Endothelial cell (in vitro differentiated cells): ENCODE measurements around the gene FADS1. TPM values are rescaled to one million over a fixed set of nuclear protein-coding genes. Genes with fewer than 3 reads are reported as not detected.

Experiments
- DNase-seq: peaks from one replicate; pipeline ENCODE4 v3.0.0; 2021; ENCODE audit warnings: low spot score
- H3K27ac Mint-ChIP-seq: one replicate; pipeline ENCODE4 v1.8.0; 2021; ENCODE audit warnings: mixed read lengths, inconsistent platforms; ENCODE audit not compliant: unreplicated experiment
- H3K27me3 Mint-ChIP-seq: one replicate; pipeline ENCODE4 v1.8.0; 2021; ENCODE audit warnings: mild to moderate bottlenecking, moderate library complexity, mixed read lengths, inconsistent platforms; ENCODE audit not compliant: unreplicated experiment
- H3K36me3 Mint-ChIP-seq: one replicate; pipeline ENCODE4 v1.8.0; 2021; ENCODE audit warnings: mild to moderate bottlenecking, low read depth, mixed read lengths, inconsistent platforms; ENCODE audit not compliant: unreplicated experiment
- H3K4me1 Mint-ChIP-seq: one replicate; pipeline ENCODE4 v1.8.0; 2021; ENCODE audit warnings: mild to moderate bottlenecking, mixed read lengths, inconsistent platforms; ENCODE audit not compliant: unreplicated experiment
- H3K4me3 Mint-ChIP-seq: one replicate; pipeline ENCODE4 v1.8.0; 2021; ENCODE audit warnings: mild to moderate bottlenecking, mixed read lengths, inconsistent platforms; ENCODE audit not compliant: unreplicated experiment
- H3K9me3 Mint-ChIP-seq: one replicate; pipeline ENCODE4 v1.8.0; 2021; ENCODE audit warnings: mixed read lengths, inconsistent platforms; ENCODE audit not compliant: unreplicated experiment
- total RNA-seq: library from RNA; stranded (reverse); fragmentation: NEBNext Ultra II Directional; extraction: Animal tissue kit (Norgen Biotek cat#: 25700); gene quantifications from one replicate; pipeline ENCODE4 v1.2.1, GENCODE V29; 2021; ENCODE audit not compliant: unreplicated experiment
- TF ChIP-seq, protein P1 (sequence below): fragments of 200-600 bp; sonication (generic); IDR thresholded peaks from one replicate; pipeline ENCODE4 v1.5.0; 2021; ENCODE audit warnings: antibody characterized with exemption; ENCODE audit not compliant: unreplicated experiment

Gene FADS1
- total RNA-seq, 1 donor from 2014 or later = 102 TPM

DNA sequence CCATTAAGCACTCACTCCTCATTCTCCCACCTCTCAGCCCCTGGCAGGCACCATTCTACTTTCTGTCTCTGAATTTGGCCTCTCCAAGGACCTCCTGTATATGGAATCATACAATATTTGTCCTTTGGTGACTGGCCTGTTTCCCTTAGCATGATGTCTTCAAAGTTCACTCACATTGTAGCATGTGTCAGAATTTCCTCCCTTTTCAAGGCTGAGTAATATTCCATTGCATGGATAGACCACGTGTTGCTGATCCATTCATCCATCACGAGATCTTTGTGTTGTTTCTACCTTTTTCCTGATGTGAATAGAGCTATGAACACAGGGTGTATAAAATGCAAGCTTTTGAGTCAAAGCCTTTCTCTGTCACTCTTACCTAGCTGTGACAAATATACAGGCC, 22.9 kb upstream of the FADS1 start:
- Mint-ChIP-seq H3K9me3 (no peaks in the 10 kb centered on the region), H3K4me1 (peaks cover 28% of the 10 kb centered on the region), H3K36me3 (peaks cover 41% of the 10 kb centered on the region), H3K27ac (peak overlapping the region; percentile 48), H3K27me3 (peaks cover 4% of the 10 kb centered on the region), H3K4me3 (peak overlapping the region; percentile 72)
- no peak for DNase-seq
- TF ChIP-seq, protein P1, sequence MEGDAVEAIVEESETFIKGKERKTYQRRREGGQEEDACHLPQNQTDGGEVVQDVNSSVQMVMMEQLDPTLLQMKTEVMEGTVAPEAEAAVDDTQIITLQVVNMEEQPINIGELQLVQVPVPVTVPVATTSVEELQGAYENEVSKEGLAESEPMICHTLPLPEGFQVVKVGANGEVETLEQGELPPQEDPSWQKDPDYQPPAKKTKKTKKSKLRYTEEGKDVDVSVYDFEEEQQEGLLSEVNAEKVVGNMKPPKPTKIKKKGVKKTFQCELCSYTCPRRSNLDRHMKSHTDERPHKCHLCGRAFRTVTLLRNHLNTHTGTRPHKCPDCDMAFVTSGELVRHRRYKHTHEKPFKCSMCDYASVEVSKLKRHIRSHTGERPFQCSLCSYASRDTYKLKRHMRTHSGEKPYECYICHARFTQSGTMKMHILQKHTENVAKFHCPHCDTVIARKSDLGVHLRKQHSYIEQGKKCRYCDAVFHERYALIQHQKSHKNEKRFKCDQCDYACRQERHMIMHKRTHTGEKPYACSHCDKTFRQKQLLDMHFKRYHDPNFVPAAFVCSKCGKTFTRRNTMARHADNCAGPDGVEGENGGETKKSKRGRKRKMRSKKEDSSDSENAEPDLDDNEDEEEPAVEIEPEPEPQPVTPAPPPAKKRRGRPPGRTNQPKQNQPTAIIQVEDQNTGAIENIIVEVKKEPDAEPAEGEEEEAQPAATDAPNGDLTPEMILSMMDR = no peak

DNA sequence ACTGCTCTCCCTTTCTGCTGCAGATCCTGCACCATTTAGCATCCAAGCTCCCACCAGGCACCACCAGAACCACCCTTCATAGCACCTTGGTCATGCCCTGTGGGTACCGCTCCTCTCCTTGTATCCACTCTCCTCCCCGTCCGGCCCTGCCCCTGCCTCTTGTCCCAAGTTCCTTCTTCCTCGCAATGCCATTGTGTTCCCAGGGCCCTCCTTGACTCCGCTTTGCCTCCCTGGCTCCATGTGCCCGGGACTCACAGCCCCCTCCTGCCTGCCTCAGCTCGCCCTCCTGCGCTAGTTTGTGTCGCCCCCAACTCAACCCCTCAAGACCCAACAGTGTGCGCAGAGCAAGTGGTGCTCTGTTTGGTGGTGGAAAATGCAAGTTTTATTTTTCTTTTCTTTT, 22.1 kb upstream of the FADS1 start:
- Mint-ChIP-seq H3K9me3 (no peaks in the 10 kb centered on the region), H3K27ac (peak overlapping the region; percentile 64), H3K36me3 (peaks cover 43% of the 10 kb centered on the region), H3K4me3 (peak overlapping the region; percentile 68), H3K4me1 (peaks cover 36% of the 10 kb centered on the region), H3K27me3 (peaks cover 4% of the 10 kb centered on the region)
- TF ChIP-seq, protein P1 = no peak
- no peak for DNase-seq

DNA sequence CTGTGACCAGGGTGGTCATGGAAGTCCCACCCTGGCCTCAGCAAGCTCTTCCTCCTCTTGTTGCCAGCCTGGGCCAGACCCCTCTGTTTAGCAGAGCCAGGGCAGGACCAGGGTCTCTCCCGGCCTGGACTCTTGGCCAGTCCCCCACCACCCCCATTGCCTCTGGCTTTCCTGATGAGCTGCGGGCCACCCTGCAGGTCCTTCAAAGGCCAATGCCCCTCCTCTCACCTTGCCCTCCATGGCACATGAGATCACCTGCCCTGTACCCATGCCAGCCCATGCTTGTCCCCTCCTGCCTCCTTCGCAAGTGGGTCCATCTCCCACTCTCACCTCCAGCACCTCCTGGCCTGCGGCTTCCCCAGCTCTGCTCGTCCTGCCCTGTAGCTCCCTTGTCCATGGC, 21.7 kb upstream of the FADS1 start:
- H3K27me3 Mint-ChIP-seq = peaks cover 6% of the 10 kb centered on the region
- peaks cover 40% of the 10 kb centered on the region for H3K4me1 Mint-ChIP-seq
- H3K4me3 Mint-ChIP-seq = peak overlapping the region; percentile 68
- peaks cover 47% of the 10 kb centered on the region for H3K36me3 Mint-ChIP-seq
- TF ChIP-seq, protein P1 = no peak
- peak overlapping the region; percentile 64 for H3K27ac Mint-ChIP-seq
- no peak for DNase-seq
- no peaks in the 10 kb centered on the region for H3K9me3 Mint-ChIP-seq

DNA sequence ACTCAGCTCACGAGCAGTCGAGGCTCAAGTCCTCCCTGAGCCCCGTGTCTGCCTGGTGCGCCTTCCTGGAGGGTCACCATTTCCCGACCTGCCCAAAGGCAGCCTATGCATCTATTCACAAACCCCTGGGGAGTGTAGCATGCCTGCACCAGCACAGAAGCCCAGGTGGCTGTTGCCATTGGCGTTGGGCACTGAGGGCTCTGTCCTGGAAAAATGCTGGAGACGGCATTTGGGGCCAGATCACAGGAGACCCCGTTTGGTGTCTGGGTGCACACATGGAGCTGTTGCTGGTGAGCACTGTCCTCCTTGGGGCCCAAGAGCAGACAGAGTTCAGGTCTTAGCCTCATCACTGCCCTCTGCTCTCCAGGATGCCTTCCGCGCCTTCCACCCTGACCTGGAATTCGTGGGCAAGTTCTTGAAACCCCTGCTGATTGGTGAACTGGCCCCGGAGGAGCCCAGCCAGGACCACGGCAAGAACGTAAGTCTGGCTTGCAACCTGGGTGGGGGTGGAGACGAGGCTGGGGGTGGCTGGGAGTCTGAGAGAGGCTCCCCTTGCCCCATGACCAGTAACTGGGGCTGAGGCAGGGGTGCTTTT, 20.7 kb upstream of the FADS1 start:
- H3K27me3 Mint-ChIP-seq = peaks cover 14% of the 10 kb centered on the region
- H3K9me3 Mint-ChIP-seq = no peaks in the 10 kb centered on the region
- TF ChIP-seq, protein P1 = no peak
- peaks cover 50% of the 10 kb centered on the region for H3K36me3 Mint-ChIP-seq
- peak overlapping the region; percentile 36 for H3K27ac Mint-ChIP-seq
- peaks cover 50% of the 10 kb centered on the region for H3K4me1 Mint-ChIP-seq
- DNase-seq = no peak
- H3K4me3 Mint-ChIP-seq = no peak overlapping the region

DNA sequence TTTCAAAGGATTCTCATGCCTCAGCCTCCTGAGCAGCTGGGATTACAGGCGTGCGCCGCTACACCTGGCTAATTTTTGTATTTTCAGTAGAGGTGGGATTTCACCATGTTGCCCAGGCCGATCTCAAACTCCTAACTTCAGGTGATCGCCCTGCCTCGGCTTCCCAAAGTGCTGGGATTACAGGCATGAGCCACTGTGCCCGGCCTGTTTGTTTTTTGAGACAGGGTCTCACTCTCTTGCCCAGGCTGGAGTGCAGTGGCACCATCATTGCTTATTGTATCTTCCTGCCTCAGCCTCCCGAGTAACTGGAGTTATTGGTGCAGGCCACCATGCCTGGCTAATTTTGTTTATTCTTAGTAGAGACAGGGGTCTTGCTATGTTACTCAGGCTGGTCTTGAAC, 19.4 kb upstream of the FADS1 start:
- peaks cover 51% of the 10 kb centered on the region for H3K36me3 Mint-ChIP-seq
- TF ChIP-seq, protein P1 = no peak
- peaks cover 56% of the 10 kb centered on the region for H3K4me1 Mint-ChIP-seq
- H3K4me3 Mint-ChIP-seq = no peak overlapping the region
- peak overlapping the region; percentile 99 for H3K27ac Mint-ChIP-seq
- no peak for DNase-seq
- H3K27me3 Mint-ChIP-seq = peaks cover 14% of the 10 kb centered on the region
- no peaks in the 10 kb centered on the region for H3K9me3 Mint-ChIP-seq
